NCI-H1092 (cell line): ENCODE measurements around the gene MOV10L1.
"Not testable (repeated sequence)": the region's sequence is repeated elsewhere in the genome, so short reads cannot be mapped to it uniquely, and the experiment has no call there.

Experiments
- DNase-seq: peaks from one replicate; lab custom pipeline; 2025; lab: John Stamatoyannopoulos, UW

The MOV10L1 gene

GRCh38 chr22:50138041-50138440, 48.2 kb downstream of the MOV10L1 start:
- DNase-seq = no peak

GRCh38 chr22:50138988-50139387, 49.2 kb downstream of the MOV10L1 start:
- no peak for DNase-seq

GRCh38 chr22:50139843-50140415, 50.1 kb downstream of the MOV10L1 start:
- no peak for DNase-seq

- DNase-seq = no peak
Observed at GRCh38 chr22:50140615-50141014, 50.8 kb downstream of the MOV10L1 start.

- DNase-seq = no peak
Observed at GRCh38 chr22:50141462-50141861, 51.7 kb downstream of the MOV10L1 start.

- no peak for DNase-seq
Observed at GRCh38 chr22:50141891-50142363, 52.1 kb downstream of the MOV10L1 start.

- DNase-seq = no peak
Observed at GRCh38 chr22:50143096-50143495, 53.3 kb downstream of the MOV10L1 start.

- no peak for DNase-seq
Observed at GRCh38 chr22:50144005-50144614, 54.3 kb downstream of the MOV10L1 start.

- no peak for DNase-seq
Observed at GRCh38 chr22:50145721-50146438, 56.1 kb downstream of the MOV10L1 start.

GRCh38 chr22:50146439-50147238, 56.8 kb downstream of the MOV10L1 start:
- no peak for DNase-seq

- not testable (repeated sequence) for DNase-seq
Observed at GRCh38 chr22:50147258-50148165, 57.7 kb downstream of the MOV10L1 start.

GRCh38 chr22:50148166-50148500, 58.3 kb downstream of the MOV10L1 start:
- DNase-seq = no peak

GRCh38 chr22:50148991-50149721, 59.4 kb downstream of the MOV10L1 start:
- DNase-seq = no peak

- no peak for DNase-seq
Observed at GRCh38 chr22:50150161-50151129, 60.6 kb downstream of the MOV10L1 start.

GRCh38 chr22:50151571-50152537, 62.0 kb downstream of the MOV10L1 start:
- DNase-seq = no peak

- DNase-seq = no peak
Observed at GRCh38 chr22:50153056-50153755, 63.4 kb downstream of the MOV10L1 start.

- DNase-seq = no peak
Observed at GRCh38 chr22:50153756-50154140, 63.9 kb downstream of the MOV10L1 start.
